Measurements from ENCODE around the gene NFKBIB. TPM values are rescaled to one million over a fixed set of nuclear protein-coding genes. Genes with fewer than 3 reads are reported as not detected.

NFKBIB gene
- polyA plus RNA-seq, 3 donors: 6.7 to 29.4 (median 9.0) TPM

DNA sequence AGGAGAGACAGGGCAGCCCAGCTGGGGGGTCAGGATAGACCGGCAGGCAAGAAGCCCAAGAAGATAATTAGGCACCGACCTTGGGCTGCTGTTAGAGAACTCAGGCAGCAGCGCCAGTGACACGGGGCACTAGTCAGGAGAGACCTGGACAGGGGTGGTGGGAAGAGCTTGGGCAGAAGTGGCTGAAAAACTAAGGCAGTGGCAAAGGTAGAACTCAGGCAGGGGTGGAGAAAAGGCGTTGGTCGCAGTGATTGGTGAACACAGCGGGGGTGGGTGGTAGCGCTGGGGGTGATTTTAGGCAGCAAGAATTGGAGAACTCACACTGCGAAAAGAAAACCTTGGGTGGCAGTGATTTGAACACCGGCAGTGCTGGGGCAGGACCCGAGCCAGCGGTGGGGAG lies 7.9 kb downstream of the NFKBIB start:
- TF ChIP-seq, protein P1, sequence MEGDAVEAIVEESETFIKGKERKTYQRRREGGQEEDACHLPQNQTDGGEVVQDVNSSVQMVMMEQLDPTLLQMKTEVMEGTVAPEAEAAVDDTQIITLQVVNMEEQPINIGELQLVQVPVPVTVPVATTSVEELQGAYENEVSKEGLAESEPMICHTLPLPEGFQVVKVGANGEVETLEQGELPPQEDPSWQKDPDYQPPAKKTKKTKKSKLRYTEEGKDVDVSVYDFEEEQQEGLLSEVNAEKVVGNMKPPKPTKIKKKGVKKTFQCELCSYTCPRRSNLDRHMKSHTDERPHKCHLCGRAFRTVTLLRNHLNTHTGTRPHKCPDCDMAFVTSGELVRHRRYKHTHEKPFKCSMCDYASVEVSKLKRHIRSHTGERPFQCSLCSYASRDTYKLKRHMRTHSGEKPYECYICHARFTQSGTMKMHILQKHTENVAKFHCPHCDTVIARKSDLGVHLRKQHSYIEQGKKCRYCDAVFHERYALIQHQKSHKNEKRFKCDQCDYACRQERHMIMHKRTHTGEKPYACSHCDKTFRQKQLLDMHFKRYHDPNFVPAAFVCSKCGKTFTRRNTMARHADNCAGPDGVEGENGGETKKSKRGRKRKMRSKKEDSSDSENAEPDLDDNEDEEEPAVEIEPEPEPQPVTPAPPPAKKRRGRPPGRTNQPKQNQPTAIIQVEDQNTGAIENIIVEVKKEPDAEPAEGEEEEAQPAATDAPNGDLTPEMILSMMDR (IDR thresholded peaks at IDR 0.05): no peak
- H4K20me1 ChIP-seq (ENCODE audit: insufficient read depth, low read length): no peaks in the 10 kb centered on the region
- DNase-seq: no peak
- Mint-ChIP-seq H3K36me3 (peaks cover 43 to 58% of the 10 kb centered on the region in 2 donors), H3K4me1 (no peaks in the 10 kb centered on the region), H3K9me3 (peaks cover 0 to 5% (median 0%) of the 10 kb centered on the region in 7 donors), H3K27me3 (ENCODE audit: low read depth in 3 of 3) (peaks cover 0 to 6% (median 0%) of the 10 kb centered on the region in 3 donors), H3K4me3 (no peak overlapping the region), H3K27ac (peak overlapping the region in 2 of 7 donors; percentile 42 to 76)
- 95% methylated on average over 12 of the region's 12 CpGs for WGBS (ENCODE audit: insufficient coverage)
- no peaks in the 10 kb centered on the region for H3K27me3 ChIP-seq (ENCODE audit: control insufficient read depth in 2 of 2, insufficient read depth in 2 of 2, low read length in 2 of 2)
- no peak overlapping the region for H3K4me2 ChIP-seq (replicated peaks; ENCODE audit: extremely low read depth, low read length, poor library complexity, severe bottlenecking)
- no peak overlapping the region for H3K9ac ChIP-seq (ENCODE audit: insufficient read depth, low read length, poor library complexity, severe bottlenecking)
- H3K27ac ChIP-seq (ENCODE audit: low read depth in 1 of 2, low read length in 2 of 2): no peak overlapping the region
- H3K4me3 ChIP-seq (replicated peaks in 1 of 3; ENCODE audit: low read depth in 2 of 3, low read length in 3 of 3): no peak overlapping the region
- intact Hi-C loops (cut with micrococcal nuclease): no loop called here
- H3K9me3 ChIP-seq (replicated peaks in 1 of 2; ENCODE audit: control insufficient read depth in 1 of 2, insufficient read depth in 1 of 2, low read length in 2 of 2): no peaks in the 10 kb centered on the region
- H3K4me1 ChIP-seq (ENCODE audit: control insufficient read depth in 1 of 2, insufficient read depth in 2 of 2, low read length in 2 of 2): no peaks in the 10 kb centered on the region
- no peak overlapping the region for H2AFZ ChIP-seq (ENCODE audit: insufficient read depth, low read depth, low read length, poor library complexity, severe bottlenecking)
- peaks cover 3% of the 10 kb centered on the region for H3K79me2 ChIP-seq (ENCODE audit: insufficient read depth, low read length)
- H3K36me3 ChIP-seq (replicated peaks in 1 of 2; ENCODE audit: control insufficient read depth in 1 of 2, insufficient read depth in 2 of 2, low read length in 2 of 2): peaks cover 42 to 45% of the 10 kb centered on the region in 2 donors

DNA sequence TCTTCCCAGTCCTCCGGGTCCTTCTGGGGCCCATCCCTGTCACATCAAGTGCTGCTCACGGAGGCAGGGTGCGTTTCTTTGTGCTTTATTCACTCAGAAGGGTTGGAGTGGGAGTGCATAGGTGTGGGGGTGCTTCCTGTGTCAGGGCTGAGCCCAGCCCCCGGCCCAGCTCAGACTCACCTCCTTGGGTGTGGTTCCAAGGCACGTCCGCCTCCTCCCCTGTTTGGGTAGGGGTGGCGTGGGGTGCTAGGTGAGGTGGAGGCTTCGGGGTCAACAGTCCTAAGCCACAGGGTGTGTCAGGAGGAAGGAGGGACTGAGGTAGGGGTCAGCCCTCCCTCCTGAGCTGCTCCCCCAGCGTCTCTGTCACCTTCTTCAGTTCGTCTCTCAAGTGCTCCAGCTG lies 9.1 kb downstream of the NFKBIB start:
- peaks cover 42 to 45% of the 10 kb centered on the region in 2 donors for H3K36me3 ChIP-seq (replicated peaks in 1 of 2; ENCODE audit: control insufficient read depth in 1 of 2, insufficient read depth in 2 of 2, low read length in 2 of 2)
- Mint-ChIP-seq H3K9me3 (peaks cover 0 to 5% (median 0%) of the 10 kb centered on the region in 7 donors), H3K4me3 (no peak overlapping the region), H3K27me3 (ENCODE audit: low read depth in 3 of 3) (peaks cover 0 to 6% (median 0%) of the 10 kb centered on the region in 3 donors), H3K4me1 (peaks cover 3% of the 10 kb centered on the region), H3K36me3 (peaks cover 39 to 53% of the 10 kb centered on the region in 2 donors), H3K27ac (peak overlapping the region in 5 of 7 donors; percentile 4 to 85 (median 28))
- no peaks in the 10 kb centered on the region for H3K79me2 ChIP-seq (ENCODE audit: insufficient read depth, low read length)
- intact Hi-C loops (cut with micrococcal nuclease): no loop called here
- no peak overlapping the region for H3K9ac ChIP-seq (ENCODE audit: insufficient read depth, low read length, poor library complexity, severe bottlenecking)
- no peaks in the 10 kb centered on the region for H4K20me1 ChIP-seq (ENCODE audit: insufficient read depth, low read length)
- no peak overlapping the region for H3K27ac ChIP-seq (ENCODE audit: low read depth in 1 of 2, low read length in 2 of 2)
- no peak overlapping the region for H3K4me2 ChIP-seq (replicated peaks; ENCODE audit: extremely low read depth, low read length, poor library complexity, severe bottlenecking)
- no peak overlapping the region for H3K4me3 ChIP-seq (replicated peaks in 1 of 3; ENCODE audit: low read depth in 2 of 3, low read length in 3 of 3)
- WGBS (ENCODE audit: insufficient coverage): 71% methylated on average over 1 of the region's 10 CpGs
- H3K9me3 ChIP-seq (replicated peaks in 1 of 2; ENCODE audit: control insufficient read depth in 1 of 2, insufficient read depth in 1 of 2, low read length in 2 of 2): no peaks in the 10 kb centered on the region
- no peaks in the 10 kb centered on the region for H3K4me1 ChIP-seq (ENCODE audit: control insufficient read depth in 1 of 2, insufficient read depth in 2 of 2, low read length in 2 of 2)
- no peaks in the 10 kb centered on the region for H3K27me3 ChIP-seq (ENCODE audit: control insufficient read depth in 2 of 2, insufficient read depth in 2 of 2, low read length in 2 of 2)
- no peak overlapping the region for H2AFZ ChIP-seq (ENCODE audit: insufficient read depth, low read depth, low read length, poor library complexity, severe bottlenecking)
- no peak for DNase-seq
- TF ChIP-seq, protein P1 (IDR thresholded peaks at IDR 0.05): no peak

Data from CD14-positive monocyte (primary cell).